ENCODE results near the gene ECEL1.

ECEL1 gene

GRCh38 chr2:232522623-232523401, 35.2 kb upstream of the ECEL1 start:
- no peak for DNase-seq

- peak; percentile 60 for DNase-seq
These were observed 34.5 kb upstream of the ECEL1 start for GRCh38 chr2:232521959-232522622.

- DNase-seq: no peak
These were observed 33.5 kb upstream of the ECEL1 start for GRCh38 chr2:232521098-232521497.

GRCh38 chr2:232520489-232520888, 32.9 kb upstream of the ECEL1 start:
- no peak for DNase-seq

GRCh38 chr2:232519581-232520438, 32.2 kb upstream of the ECEL1 start, which contains the start of gene PRSS56:
PRSS56 (plus strand) TSS chr2:232520388; CDS start chr2:232520599, 211 bp downstream.
- DNase-seq: no peak

- DNase-seq: no peak
These were observed 31.2 kb upstream of the ECEL1 start for GRCh38 chr2:232518844-232519243.

GRCh38 chr2:232516551-232516950, 28.9 kb upstream of the ECEL1 start:
- DNase-seq: no peak

- DNase-seq: no peak
These were observed 28.0 kb upstream of the ECEL1 start for GRCh38 chr2:232515639-232516038.

- no peak for DNase-seq
These were observed 25.7 kb upstream of the ECEL1 start for GRCh38 chr2:232513353-232513752.

- DNase-seq: no peak
These were observed 25.0 kb upstream of the ECEL1 start for GRCh38 chr2:232512602-232513001.

- DNase-seq: no peak
These were observed 23.8 kb upstream of the ECEL1 start for GRCh38 chr2:232511336-232511890.

GRCh38 chr2:232508251-232508650, 20.6 kb upstream of the ECEL1 start:
- DNase-seq: no peak

GRCh38 chr2:232506709-232507108, 19.1 kb upstream of the ECEL1 start:
- DNase-seq: no peak

- DNase-seq: no peak
These were observed 18.2 kb upstream of the ECEL1 start for GRCh38 chr2:232505856-232506255.

GRCh38 chr2:232504438-232504837, 16.8 kb upstream of the ECEL1 start:
- no peak for DNase-seq

GRCh38 chr2:232503809-232504323, 16.2 kb upstream of the ECEL1 start:
- no peak for DNase-seq

GRCh38 chr2:232502911-232503808, 15.5 kb upstream of the ECEL1 start:
- DNase-seq: no peak

GRCh38 chr2:232502511-232502910, 14.9 kb upstream of the ECEL1 start:
- DNase-seq: no peak

- no peak for DNase-seq
These were observed 14.3 kb upstream of the ECEL1 start for GRCh38 chr2:232501794-232502390.

GRCh38 chr2:232501331-232501771, 13.7 kb upstream of the ECEL1 start:
- DNase-seq: no peak

GRCh38 chr2:232498452-232498851, 10.8 kb upstream of the ECEL1 start:
- DNase-seq: no peak

Data from hematopoietic multipotent progenitor cell treated with erythropoietin and hydrocortisone succinate and interleukin-3 and kit ligand, for 4 days (in vitro differentiated cells).